IPS-18a (cell line): ENCODE results near the gene ZC3H7A.
"Not testable (repeated sequence)": the region's sequence is repeated elsewhere in the genome, so short reads cannot be mapped to it uniquely, and the experiment has no call there.

Experiments
- H3K27ac ChIP-seq: one replicate; pipeline ENCODE4 v1.5.1; 2013; ENCODE audit warnings: low read length
- H3K27me3 ChIP-seq: one replicate; pipeline ENCODE4 v1.6.1; 2013; ENCODE audit warnings: mild to moderate bottlenecking, low read length; ENCODE audit not compliant: control insufficient read depth, insufficient read depth
- H3K36me3 ChIP-seq: one replicate; pipeline ENCODE4 v1.6.1; 2013; ENCODE audit warnings: low read depth, low read length; ENCODE audit not compliant: control insufficient read depth
- H3K4me1 ChIP-seq: one replicate; pipeline ENCODE4 v1.6.1; 2013; ENCODE audit warnings: low read depth, low read length; ENCODE audit not compliant: control insufficient read depth
- H3K4me3 ChIP-seq: one replicate; pipeline ENCODE4 v1.5.1; 2013; ENCODE audit warnings: low read length
- H3K9ac ChIP-seq: one replicate; pipeline ENCODE4 v1.6.1; 2013; ENCODE audit warnings: mild to moderate bottlenecking, low read length, moderate library complexity
- H3K9me3 ChIP-seq: one replicate; pipeline ENCODE4 v1.6.1; 2013; ENCODE audit warnings: low read depth, low read length; ENCODE audit not compliant: control insufficient read depth

The ZC3H7A gene

DNA sequence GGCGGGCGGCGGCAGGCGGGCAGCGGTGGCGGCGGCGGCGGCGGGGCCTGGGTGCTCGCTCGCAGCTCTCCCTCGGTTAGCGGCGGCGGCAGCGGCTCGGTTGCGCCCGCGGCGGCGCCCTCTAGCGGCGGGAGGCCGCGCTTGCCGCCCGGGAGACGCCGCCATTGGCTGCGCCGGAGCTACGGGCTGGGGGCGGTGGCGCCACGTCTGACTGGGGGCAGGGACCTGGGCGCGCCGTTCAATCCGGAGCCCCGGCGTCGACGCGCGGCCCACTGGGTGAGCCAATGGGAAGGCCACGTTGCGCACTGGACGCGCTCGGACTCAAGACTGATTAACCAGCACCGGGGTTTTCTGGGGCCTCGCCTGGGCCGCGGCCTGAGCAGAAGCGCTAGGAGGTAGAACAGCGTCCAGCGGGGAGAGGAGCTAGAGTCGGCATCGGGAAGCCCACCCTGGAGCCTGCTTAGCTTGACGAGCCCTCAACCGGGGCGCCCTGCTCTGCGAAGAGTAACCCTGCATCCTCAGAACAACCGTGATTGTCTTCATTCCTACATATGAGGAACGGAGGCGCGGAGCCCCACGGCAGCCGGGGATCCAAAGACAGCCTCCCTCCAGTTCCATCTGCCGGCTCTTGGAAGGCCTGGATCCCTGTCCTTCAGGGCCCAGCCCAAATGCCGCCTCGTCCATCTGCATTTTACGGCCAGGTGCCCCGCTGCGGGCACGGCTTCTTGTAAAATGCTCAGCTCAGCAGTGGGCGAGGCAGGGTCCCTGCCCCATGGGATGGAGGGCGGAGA is at the start of gene ZC3H7A:
TSS of gene ZC3H7A (minus strand) at position 93 of the 791 bp plus-strand sequence. CDS start 14,904 bp downstream, outside the sequence.
- Histone ChIP-seq H3K27ac (peak within 1 kb of the TSS; percentile 51), H3K27me3 (no peaks in the 10 kb centered on the region), H3K4me1 (peaks cover 11% of the 10 kb centered on the region), H3K36me3 (peaks cover 5% of the 10 kb centered on the region), H3K4me3 (peak within 1 kb of the TSS; percentile 95), H3K9me3 (no peaks in the 10 kb centered on the region), H3K9ac (peak within 1 kb of the TSS; percentile 89)

GRCh38 chr16:11844499-11844898 is 47.4 kb upstream of the ZC3H7A start:
- Histone ChIP-seq H3K36me3 (peaks cover 94% of the 10 kb centered on the region), H3K9me3 (no peaks in the 10 kb centered on the region), H3K4me3 (no peak overlapping the region), H3K27me3 (no peaks in the 10 kb centered on the region), H3K27ac (no peak overlapping the region), H3K4me1 (no peaks in the 10 kb centered on the region), H3K9ac (no peak overlapping the region)

DNA sequence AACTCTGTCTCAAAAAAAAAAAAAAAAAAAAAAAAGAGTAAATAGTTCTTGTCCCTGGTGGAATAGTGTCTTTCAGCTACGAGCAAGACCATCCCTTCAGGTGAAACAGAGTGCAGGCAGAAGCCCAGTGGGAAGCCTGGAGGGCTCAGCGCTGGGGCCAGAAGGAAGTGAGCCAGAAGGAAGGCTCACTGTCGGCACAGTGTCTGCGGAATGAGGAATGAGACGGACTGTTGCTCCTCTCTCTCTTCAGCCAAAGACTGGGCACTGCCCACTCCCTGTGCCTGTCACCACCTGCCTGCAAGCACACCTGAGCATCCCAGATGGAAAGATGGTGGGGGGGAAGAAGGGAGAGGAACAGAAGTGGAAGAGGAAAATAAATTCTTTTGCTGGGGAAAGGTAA is 46.8 kb upstream of the ZC3H7A start:
- H3K36me3 ChIP-seq: peaks cover 94% of the 10 kb centered on the region
- H3K4me1 ChIP-seq: no peaks in the 10 kb centered on the region
- H3K27me3 ChIP-seq: no peaks in the 10 kb centered on the region
- no peaks in the 10 kb centered on the region for H3K9me3 ChIP-seq
- H3K4me3 ChIP-seq: no peak overlapping the region
- H3K9ac ChIP-seq: no peak overlapping the region
- no peak overlapping the region for H3K27ac ChIP-seq

DNA sequence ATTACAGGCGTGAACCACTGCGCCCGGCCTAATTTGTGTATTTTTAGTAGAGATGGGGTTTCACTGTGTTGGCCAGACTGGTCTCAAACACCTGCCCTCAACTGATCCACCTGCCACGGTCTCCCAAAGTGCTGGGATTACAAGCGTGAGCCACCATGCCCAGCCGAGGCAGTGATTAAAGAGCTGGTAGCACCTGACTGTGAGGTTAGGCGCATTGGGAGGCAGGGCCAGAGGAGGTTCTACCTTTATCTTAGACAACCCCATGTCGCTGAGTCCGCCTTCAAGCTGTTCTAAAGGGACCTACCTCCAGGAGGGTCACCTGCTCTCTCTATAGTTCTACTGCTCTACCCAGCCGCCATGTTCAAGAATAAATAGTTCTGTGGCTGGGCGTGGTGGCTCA is 46.1 kb upstream of the ZC3H7A start:
- H3K36me3 ChIP-seq: peaks cover 94% of the 10 kb centered on the region
- no peak overlapping the region for H3K27ac ChIP-seq
- H3K9me3 ChIP-seq: no peaks in the 10 kb centered on the region
- no peak overlapping the region for H3K9ac ChIP-seq
- no peaks in the 10 kb centered on the region for H3K27me3 ChIP-seq
- no peak overlapping the region for H3K4me3 ChIP-seq
- H3K4me1 ChIP-seq: no peaks in the 10 kb centered on the region

GRCh38 chr16:11841026-11841425 is 44.0 kb upstream of the ZC3H7A start:
- no peak overlapping the region for H3K4me3 ChIP-seq
- peaks cover 94% of the 10 kb centered on the region for H3K36me3 ChIP-seq
- H3K4me1 ChIP-seq: no peaks in the 10 kb centered on the region
- no peak overlapping the region for H3K9ac ChIP-seq
- H3K27me3 ChIP-seq: no peaks in the 10 kb centered on the region
- no peaks in the 10 kb centered on the region for H3K9me3 ChIP-seq
- H3K27ac ChIP-seq: no peak overlapping the region

DNA sequence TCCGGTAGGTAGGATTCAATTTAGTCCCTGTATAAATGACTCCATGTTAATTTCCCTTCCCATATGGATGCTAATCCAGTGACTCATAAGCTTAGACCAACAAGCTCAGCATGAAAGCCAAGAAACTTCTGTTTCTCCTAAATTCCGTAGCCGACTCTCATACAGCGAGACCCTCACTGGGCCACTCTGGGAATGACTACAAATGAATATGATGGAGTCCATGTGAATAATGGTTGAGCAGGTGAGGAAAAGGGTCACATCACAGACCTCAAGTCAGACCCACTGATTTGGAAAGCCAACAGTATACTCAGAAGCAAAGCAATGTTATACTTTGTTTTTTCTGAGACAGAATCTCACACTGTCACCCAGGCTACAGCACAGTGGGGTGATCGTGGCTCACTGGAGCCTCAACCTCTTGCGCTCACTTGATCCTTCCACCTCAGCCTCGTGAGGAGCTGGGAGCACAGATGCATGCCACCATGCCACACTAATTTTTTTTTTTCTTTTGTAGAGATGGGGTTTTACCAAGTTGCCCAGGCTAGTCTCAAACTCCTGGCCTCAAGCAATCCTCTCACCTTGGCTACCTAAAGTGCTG is 39.7 kb upstream of the ZC3H7A start:
- no peaks in the 10 kb centered on the region for H3K27me3 ChIP-seq
- H3K9me3 ChIP-seq: no peaks in the 10 kb centered on the region
- H3K9ac ChIP-seq: no peak overlapping the region
- H3K4me1 ChIP-seq: no peaks in the 10 kb centered on the region
- H3K27ac ChIP-seq: no peak overlapping the region
- H3K36me3 ChIP-seq: peaks cover 57% of the 10 kb centered on the region
- no peak overlapping the region for H3K4me3 ChIP-seq

GRCh38 chr16:11835891-11836649 is 39.0 kb upstream of the ZC3H7A start:
- Histone ChIP-seq H3K27ac (no peak overlapping the region), H3K9ac (no peak overlapping the region), H3K4me1 (no peaks in the 10 kb centered on the region), H3K27me3 (no peaks in the 10 kb centered on the region), H3K36me3 (peaks cover 50% of the 10 kb centered on the region), H3K4me3 (no peak overlapping the region), H3K9me3 (no peaks in the 10 kb centered on the region)

DNA sequence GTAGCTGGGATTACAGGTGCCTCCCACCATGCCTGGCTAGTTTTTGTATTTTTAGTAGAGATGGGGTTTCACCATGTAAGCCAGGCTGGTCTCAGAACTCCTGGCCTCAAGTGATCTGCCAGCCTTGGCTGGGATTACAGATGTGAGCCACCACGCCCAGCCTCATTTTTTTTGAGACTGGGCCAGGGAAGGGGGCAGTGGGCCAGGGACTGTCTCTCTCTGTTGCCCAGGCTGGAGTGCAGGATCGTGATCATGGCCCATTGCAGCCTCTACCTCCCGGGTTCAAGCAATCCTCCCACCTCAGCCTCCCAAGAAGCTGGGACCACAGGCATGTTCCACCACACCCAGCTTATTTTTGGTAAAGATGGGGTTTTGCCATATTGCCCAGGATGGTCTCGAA is 38.3 kb upstream of the ZC3H7A start:
- H3K36me3 ChIP-seq: peaks cover 43% of the 10 kb centered on the region
- H3K4me3 ChIP-seq: no peak overlapping the region
- H3K27me3 ChIP-seq: no peaks in the 10 kb centered on the region
- no peak overlapping the region for H3K9ac ChIP-seq
- no peak overlapping the region for H3K27ac ChIP-seq
- H3K4me1 ChIP-seq: no peaks in the 10 kb centered on the region
- H3K9me3 ChIP-seq: no peaks in the 10 kb centered on the region

DNA sequence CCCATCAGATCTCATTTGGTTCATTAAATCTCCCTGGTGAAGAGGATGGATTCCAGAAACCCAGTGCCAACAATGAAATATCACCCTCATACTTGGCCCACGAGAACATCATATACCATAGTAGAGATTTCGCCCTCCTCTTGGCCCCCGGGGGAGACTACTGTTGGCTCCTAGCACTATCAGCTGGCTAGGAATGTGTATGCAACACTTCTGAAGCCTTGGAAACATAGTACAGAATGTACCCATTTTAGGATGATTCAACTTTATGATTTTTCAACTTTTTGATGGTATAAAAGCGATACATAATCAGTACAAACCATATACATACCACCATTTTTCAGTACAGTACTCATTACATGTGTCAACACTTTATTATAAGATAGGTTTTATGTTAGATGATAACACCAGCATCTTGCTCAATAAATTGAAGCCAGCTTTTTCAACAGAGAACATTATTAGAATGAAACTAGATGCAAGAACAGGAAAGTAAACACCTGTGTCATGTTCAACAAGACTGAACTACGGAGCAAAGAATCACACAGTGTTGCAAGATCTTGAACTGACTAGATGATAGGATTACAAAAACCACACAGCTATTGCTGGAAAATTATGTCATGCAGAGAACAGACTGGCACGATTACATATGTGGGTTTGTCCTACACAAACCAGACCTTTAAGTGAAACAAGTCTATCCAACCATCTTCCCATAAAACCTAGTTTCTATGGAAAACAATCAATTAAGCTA is 37.1 kb upstream of the ZC3H7A start:
- no peak overlapping the region for H3K27ac ChIP-seq
- no peaks in the 10 kb centered on the region for H3K4me1 ChIP-seq
- peaks cover 31% of the 10 kb centered on the region for H3K36me3 ChIP-seq
- no peaks in the 10 kb centered on the region for H3K9me3 ChIP-seq
- no peaks in the 10 kb centered on the region for H3K27me3 ChIP-seq
- H3K9ac ChIP-seq: no peak overlapping the region
- H3K4me3 ChIP-seq: no peak overlapping the region

DNA sequence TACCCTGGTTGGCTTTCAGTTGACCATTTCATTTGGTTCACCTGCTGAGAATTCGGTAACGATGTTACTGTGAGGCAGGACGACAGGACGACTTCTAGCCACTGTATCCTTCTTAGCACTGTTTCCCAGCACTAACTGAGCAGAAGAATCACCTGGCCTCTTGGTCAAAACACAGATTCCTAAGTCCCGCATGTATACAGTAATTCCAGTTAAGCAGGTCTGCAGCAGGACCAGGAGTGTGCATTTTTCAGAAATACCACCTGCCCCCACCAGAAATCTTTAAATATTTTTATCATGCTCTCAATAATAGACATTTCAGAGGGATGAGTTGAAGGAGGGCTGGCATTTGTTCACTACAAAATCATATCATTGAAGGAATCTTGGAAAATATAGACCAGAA is 31.6 kb upstream of the ZC3H7A start:
- no peaks in the 10 kb centered on the region for H3K4me1 ChIP-seq
- no peaks in the 10 kb centered on the region for H3K36me3 ChIP-seq
- no peaks in the 10 kb centered on the region for H3K9me3 ChIP-seq
- H3K4me3 ChIP-seq: no peak overlapping the region
- no peak overlapping the region for H3K9ac ChIP-seq
- H3K27me3 ChIP-seq: no peaks in the 10 kb centered on the region
- H3K27ac ChIP-seq: no peak overlapping the region

GRCh38 chr16:11825520-11826165 is 28.6 kb upstream of the ZC3H7A start:
- H3K9me3 ChIP-seq, H3K36me3 ChIP-seq, H3K9ac ChIP-seq, H3K27ac ChIP-seq, H3K27me3 ChIP-seq, H3K4me1 ChIP-seq, H3K4me3 ChIP-seq: not testable (repeated sequence)
